ENCODE results near the gene DOCK9. TPM values are rescaled to one million over a fixed set of nuclear protein-coding genes. Genes with fewer than 3 reads are reported as not detected.

Gene DOCK9
- polyA plus RNA-seq, 1 experiment, result 14.5 TPM

- no peak for DNase-seq (ENCODE audit: low read depth)
- ChIA-PET POLR2A (no interaction called here), CTCF (interaction anchor here (0.6 to 1.5 kb wide), 2 partner anchors 31 to 97 kb away, joined by 3 read pairs; no protein-coding TSS in a partner anchor)
- H3K4me3 ChIP-seq (ENCODE audit: low read depth, low read length), result no peak overlapping the region
- H3K36me3 ChIP-seq (ENCODE audit: control insufficient read depth, insufficient read depth, low read length), result no peaks in the 10 kb centered on the region
- TF ChIP-seq CTCF (IDR thresholded peaks at IDR 0.05; ENCODE audit: insufficient read depth, low read depth, low read length), result no peak
- no peaks in the 10 kb centered on the region for H3K27me3 ChIP-seq (ENCODE audit: control insufficient read depth, insufficient read depth, low read length)
Measured at GRCh38 chr13:98939660-98940191, 38.1 kb downstream of the DOCK9 start.

- ChIA-PET CTCF (interaction anchor here (1.5 kb wide), 1 partner anchor 30 kb away, joined by 3 read pairs; no protein-coding TSS in a partner anchor), POLR2A (no interaction called here)
- Histone ChIP-seq H3K4me3 (ENCODE audit: low read depth, low read length) (no peak overlapping the region), H3K36me3 (ENCODE audit: control insufficient read depth, insufficient read depth, low read length) (no peaks in the 10 kb centered on the region), H3K27me3 (ENCODE audit: control insufficient read depth, insufficient read depth, low read length) (no peaks in the 10 kb centered on the region)
- TF ChIP-seq CTCF (IDR thresholded peaks at IDR 0.05; ENCODE audit: insufficient read depth, low read depth, low read length), result no peak
- DNase-seq (ENCODE audit: low read depth), result no peak
Measured at GRCh38 chr13:98938801-98939200, 39.1 kb downstream of the DOCK9 start.

GRCh38 chr13:98937911-98938381, 39.9 kb downstream of the DOCK9 start:
- no peak for DNase-seq (ENCODE audit: low read depth)
- TF ChIP-seq CTCF (IDR thresholded peaks at IDR 0.05; ENCODE audit: insufficient read depth, low read depth, low read length), result no peak
- Histone ChIP-seq H3K27me3 (ENCODE audit: control insufficient read depth, insufficient read depth, low read length) (no peaks in the 10 kb centered on the region), H3K36me3 (ENCODE audit: control insufficient read depth, insufficient read depth, low read length) (no peaks in the 10 kb centered on the region), H3K4me3 (ENCODE audit: low read depth, low read length) (no peak overlapping the region)
- CTCF ChIA-PET, result interaction anchor here (1.1 kb wide), 1 partner anchor 19 kb away, joined by 3 read pairs; no protein-coding TSS in a partner anchor
- POLR2A ChIA-PET, result no interaction called here

DNA sequence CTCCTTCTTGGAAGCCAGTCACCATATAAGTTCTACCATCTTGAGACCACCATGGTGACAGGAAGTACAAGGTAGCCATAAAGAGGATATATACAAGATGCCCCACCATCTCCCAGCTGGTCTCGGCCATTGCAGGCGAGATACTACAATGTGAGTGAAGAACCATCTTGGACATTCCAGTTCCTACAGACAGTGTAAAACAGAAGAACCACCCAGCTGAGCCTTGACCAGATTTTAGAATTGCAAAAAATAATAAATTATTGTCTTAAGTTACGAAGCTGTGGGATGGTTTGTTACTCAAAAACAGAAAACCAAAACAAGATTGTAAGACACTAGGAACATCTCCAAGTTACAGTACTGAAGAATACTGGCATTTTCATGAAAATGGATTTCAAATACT, 43.6 kb downstream of the DOCK9 start:
- POLR2A ChIA-PET, result no interaction called here
- CTCF ChIA-PET, result interaction anchor here (1.6 kb wide), 1 partner anchor 44 kb away, joined by 3 read pairs; the partner anchor contains the start of gene DOCK9
- no peak for DNase-seq (ENCODE audit: low read depth)

DNA sequence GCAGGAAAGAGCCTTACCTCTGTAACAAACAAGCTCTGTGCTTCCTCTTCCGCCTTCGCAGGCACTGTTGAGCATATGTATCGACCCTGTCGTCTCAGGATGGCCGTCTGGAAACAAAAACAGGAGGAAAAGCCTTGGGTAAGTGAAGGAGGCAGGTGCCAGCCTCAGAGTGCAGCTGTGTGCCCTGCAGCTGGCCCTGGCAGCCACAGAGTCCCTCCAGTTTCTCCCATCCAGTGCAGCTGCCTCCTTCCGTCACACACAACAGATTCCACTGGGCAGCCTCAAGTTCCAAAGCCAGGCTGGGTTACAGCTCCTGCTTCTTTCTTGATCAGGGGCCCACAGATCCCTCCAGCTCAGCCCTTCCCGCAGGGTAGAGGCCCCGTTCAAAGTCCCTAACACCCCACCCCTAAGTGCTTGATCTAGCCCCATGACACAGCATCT, 47.7 kb downstream of the DOCK9 start:
- Histone ChIP-seq H3K4me3 (ENCODE audit: low read depth, low read length) (no peak overlapping the region), H3K27me3 (ENCODE audit: control insufficient read depth, insufficient read depth, low read length) (no peaks in the 10 kb centered on the region), H3K36me3 (ENCODE audit: control insufficient read depth, insufficient read depth, low read length) (no peaks in the 10 kb centered on the region)
- CTCF ChIA-PET, result no interaction called here
- no peak for DNase-seq (ENCODE audit: low read depth)
- POLR2A ChIA-PET, result no interaction called here
- no peak for TF ChIP-seq CTCF (IDR thresholded peaks at IDR 0.05; ENCODE audit: insufficient read depth, low read depth, low read length)

More for the DNA sequence above, 43.6 kb downstream of the DOCK9 start:
- Histone ChIP-seq H3K27me3 (ENCODE audit: control insufficient read depth, insufficient read depth, low read length) (no peaks in the 10 kb centered on the region), H3K36me3 (ENCODE audit: control insufficient read depth, insufficient read depth, low read length) (no peaks in the 10 kb centered on the region), H3K4me3 (ENCODE audit: low read depth, low read length) (no peak overlapping the region)
- TF ChIP-seq CTCF (IDR thresholded peaks at IDR 0.05; ENCODE audit: insufficient read depth, low read depth, low read length), result no peak

Measured in BJ (cell line).